NK-92 (cell line): ENCODE measurements around the gene MTX3.

Source experiments
- DNase-seq: peaks from one replicate; lab custom pipeline; 2025; ENCODE audit not compliant: unreplicated experiment; lab: John Stamatoyannopoulos, UW

The MTX3 gene

GRCh38 chr5:79990598-79991507, at the start of gene MTX3:
Gene MTX3, minus strand, starts transcription at chr5:79991262. Its CDS starts 24 bp downstream, at chr5:79991238.
- peak; percentile 14 for DNase-seq

GRCh38 chr5:80039650-80040049, 48.6 kb upstream of the MTX3 start:
- DNase-seq: no peak

GRCh38 chr5:80037366-80037765, 46.3 kb upstream of the MTX3 start:
- DNase-seq: no peak

- no peak for DNase-seq
Measured at GRCh38 chr5:80036615-80037014, 45.6 kb upstream of the MTX3 start.

- DNase-seq: no peak
Measured at GRCh38 chr5:80035839-80036238, 44.8 kb upstream of the MTX3 start.

GRCh38 chr5:80034962-80035821, 44.1 kb upstream of the MTX3 start, which contains the start of gene THBS4:
Gene THBS4, plus strand, starts transcription at chr5:80035348. Its CDS starts 190 bp downstream, at chr5:80035538.
- DNase-seq: no peak

- no peak for DNase-seq
Measured at GRCh38 chr5:80034559-80034958, 43.5 kb upstream of the MTX3 start.

GRCh38 chr5:80033513-80033912, 42.5 kb upstream of the MTX3 start:
- no peak for DNase-seq

- no peak for DNase-seq
Measured at GRCh38 chr5:80031109-80031508, 40.0 kb upstream of the MTX3 start.

GRCh38 chr5:80026841-80027240, 35.8 kb upstream of the MTX3 start:
- DNase-seq: no peak

GRCh38 chr5:80025069-80025468, 34.0 kb upstream of the MTX3 start:
- DNase-seq: no peak

GRCh38 chr5:80010754-80011392, 19.8 kb upstream of the MTX3 start:
- DNase-seq: no peak

- no peak for DNase-seq
Measured at GRCh38 chr5:80008995-80009765, 18.1 kb upstream of the MTX3 start.

GRCh38 chr5:80002677-80003076, 11.6 kb upstream of the MTX3 start:
- DNase-seq: no peak

GRCh38 chr5:79999722-80000121, 8.7 kb upstream of the MTX3 start:
- DNase-seq: no peak

- no peak for DNase-seq
Measured at GRCh38 chr5:79992891-79993657, 2.0 kb upstream of the MTX3 start.

GRCh38 chr5:79990205-79990597, 861 bp downstream of the MTX3 start:
- no peak for DNase-seq

GRCh38 chr5:79986260-79986659, 4.8 kb downstream of the MTX3 start:
- DNase-seq: no peak

GRCh38 chr5:79985288-79985687, 5.8 kb downstream of the MTX3 start:
- DNase-seq: no peak

- no peak for DNase-seq
Measured at GRCh38 chr5:79984363-79984762, 6.7 kb downstream of the MTX3 start.
